Suprapubic skin (tissue), 3 donors: ENCODE measurements around the gene ADGRF3.

Experiments
- CTCF ChIP-seq, 2 donors: fragments of 200-600 bp in 1 of 2; fragments of 450-650 bp in 1 of 2; sonication (generic) in 1 of 2; IDR thresholded peaks; one replicate each; pipeline ENCODE4 v1.5.1; 2016 to 2019; ENCODE audit warnings: antibody characterized with exemption in 2 of 2, mild to moderate bottlenecking in 1 of 2, moderate library complexity in 1 of 2
- POLR2A ChIP-seq, 2 donors: fragments of 450-650 bp; IDR thresholded peaks; one replicate each; pipeline ENCODE4 v1.6.1; 2017; ENCODE audit warnings: antibody characterized with exemption in 2 of 2, mild to moderate bottlenecking in 2 of 2, moderate library complexity in 2 of 2

GRCh38 chr2:26268213-26268612 is 78.4 kb downstream of the ADGRF3 start:
- TF ChIP-seq POLR2A (IDR thresholded peaks at IDR 0.05): no peak
- TF ChIP-seq CTCF (IDR thresholded peaks at IDR 0.05): no peak
